HG03196 (cell line): Measurements from ENCODE around the gene PAPSS2.

Experiments used
- ATAC-seq: cut with Tn5 transposase; IDR thresholded peaks from one replicate; pipeline ENCODE4 v1.9.1; 2021; ENCODE audit not compliant: unreplicated experiment

Gene PAPSS2

DNA sequence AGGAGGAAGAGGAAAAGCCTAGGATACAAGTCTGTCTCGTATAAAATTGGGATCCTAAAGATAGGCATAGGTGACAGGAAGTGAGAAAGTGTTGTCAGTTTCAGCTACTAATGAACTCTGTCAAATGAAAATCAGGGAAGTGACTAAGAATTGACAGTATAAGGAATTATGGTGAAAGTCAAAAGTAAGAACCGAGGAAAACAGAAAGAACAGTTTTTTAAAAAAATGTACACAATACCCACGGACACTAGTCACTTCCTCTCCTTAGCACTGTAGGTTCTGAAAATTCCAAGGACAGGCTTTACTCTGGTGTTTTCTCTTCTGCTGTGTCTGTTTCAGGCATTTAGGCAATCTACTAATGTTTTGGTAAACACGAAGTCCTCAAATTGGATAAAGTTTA, 116.1 kb downstream of the PAPSS2 start:
- ATAC-seq, result no peak

DNA sequence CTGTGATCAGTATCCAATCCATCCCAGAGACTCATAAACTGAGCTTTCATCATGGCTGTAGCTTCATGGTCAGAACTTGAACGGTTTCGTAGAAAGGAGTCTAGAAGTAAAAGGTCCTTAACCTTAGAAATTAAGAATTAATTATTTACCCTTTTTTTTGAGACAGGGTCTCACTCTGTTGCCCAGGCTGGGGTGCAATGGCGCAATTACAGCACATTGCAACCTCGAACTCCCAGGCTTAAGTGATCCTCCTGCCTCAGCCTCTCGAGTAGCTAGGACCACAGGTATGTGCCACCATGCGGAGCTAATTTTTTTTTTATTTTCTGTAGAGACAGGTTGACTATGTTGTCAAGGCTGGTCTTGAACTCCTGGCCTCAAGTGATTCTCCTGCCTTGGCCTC, 116.7 kb downstream of the PAPSS2 start:
- no peak for ATAC-seq

DNA sequence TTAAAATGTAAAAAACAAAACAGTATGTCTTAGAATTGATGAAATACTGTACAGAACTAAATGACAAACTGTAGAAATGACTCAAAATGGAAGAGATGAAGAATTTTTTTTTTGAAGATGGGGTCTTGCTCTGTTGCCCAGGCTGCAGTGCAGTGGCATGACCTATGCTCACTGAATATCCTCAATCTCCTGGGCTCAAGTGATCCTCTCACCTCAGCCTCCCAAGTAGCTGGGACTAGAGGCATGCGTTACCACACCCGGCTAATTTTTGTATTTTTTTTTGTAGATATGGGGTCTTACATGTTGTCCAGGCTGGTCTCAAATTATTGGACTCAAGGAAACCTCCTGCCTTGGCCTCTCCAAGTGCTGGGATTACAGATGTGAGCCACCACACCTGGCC, 121.9 kb downstream of the PAPSS2 start:
- ATAC-seq, result no peak

DNA sequence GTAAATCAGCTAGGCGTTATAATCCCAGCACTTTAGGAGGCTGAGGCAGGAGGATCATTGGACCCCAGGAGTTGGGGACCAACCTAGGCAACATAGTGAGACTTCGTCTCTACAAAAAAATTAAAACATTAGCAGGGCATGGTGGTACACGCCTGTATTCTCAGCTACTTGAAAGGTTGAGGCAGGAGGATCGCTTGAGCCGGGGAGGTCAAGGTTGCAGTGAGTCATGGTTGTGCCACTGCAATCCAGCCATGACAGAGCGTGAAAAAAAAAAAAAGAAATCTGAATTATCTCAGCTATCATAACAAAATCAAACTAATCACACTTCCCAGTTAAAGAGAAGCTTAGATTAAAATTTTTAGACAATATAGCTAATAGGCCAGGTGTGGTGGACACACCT, 123.0 kb downstream of the PAPSS2 start:
- no peak for ATAC-seq

DNA sequence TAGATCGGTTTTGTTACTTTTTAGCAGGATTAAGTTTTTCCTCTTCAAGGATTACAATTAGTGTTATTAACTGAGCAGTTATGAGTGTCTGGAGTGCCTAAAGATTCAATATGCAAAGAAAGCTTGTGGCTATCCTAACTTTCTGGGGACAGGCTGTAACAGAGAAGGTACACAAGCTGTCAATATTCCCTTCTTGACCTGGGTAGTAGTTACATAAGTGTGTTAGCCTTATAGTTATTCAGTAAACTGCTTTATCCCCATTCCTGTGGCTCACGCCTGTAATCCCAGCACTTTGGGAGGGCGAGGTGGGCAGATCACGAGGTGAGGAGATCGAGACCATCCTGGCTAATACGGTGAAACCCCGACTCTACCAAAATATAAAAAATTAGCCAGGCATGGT, 126.7 kb downstream of the PAPSS2 start:
- no peak for ATAC-seq

DNA sequence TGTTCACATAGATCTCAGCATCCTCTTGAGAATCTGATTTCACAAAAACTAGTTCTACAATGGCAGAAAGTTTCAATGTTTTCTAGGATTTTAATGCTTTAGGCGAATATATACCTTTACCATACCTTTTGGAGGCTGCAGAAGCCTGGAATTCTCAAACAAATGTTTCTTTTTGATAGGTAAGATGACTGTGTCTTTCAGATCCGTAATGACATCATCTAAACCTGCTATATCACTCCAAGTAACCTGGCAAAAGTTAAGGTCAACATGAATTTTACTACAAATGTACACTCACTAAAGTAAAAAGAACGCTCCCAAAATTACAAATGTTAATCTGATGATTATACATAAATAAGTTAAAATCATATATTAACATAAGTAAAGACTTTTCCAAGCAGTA, 130.5 kb downstream of the PAPSS2 start:
- ATAC-seq, result no peak

DNA sequence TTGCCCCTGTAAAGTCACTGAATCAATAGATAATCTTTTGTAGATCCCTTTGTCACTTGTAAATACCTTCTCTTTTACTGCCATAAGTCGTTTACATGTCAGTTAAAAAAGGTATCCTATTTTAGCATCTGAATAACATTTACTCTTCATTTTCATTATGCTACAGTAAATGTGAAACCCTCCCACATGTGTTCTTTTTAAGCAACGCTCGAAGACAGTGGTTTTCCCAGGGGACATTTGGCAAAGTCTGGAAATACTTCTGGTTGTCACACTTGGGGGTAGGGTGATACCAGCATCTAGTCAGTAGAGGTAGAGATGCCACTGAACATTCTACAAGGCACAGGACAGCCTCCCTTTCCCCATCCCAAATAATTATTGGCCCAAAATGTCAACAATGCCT, 134.6 kb downstream of the PAPSS2 start:
- no peak for ATAC-seq
